Measurements from ENCODE around the gene VAMP1.

- TF ChIP-seq CTCF (IDR thresholded peaks at IDR 0.05; ENCODE audit: insufficient read depth, low read length): no peak
- TF ChIP-seq GABPA (IDR thresholded peaks at IDR 0.05; ENCODE audit: low read depth): no peak
- no peak for TF ChIP-seq POLR2AphosphoS5 (IDR thresholded peaks at IDR 0.05; ENCODE audit: low read depth)
- no peak for TF ChIP-seq REST (IDR thresholded peaks at IDR 0.05; ENCODE audit: insufficient replicate concordance, low read depth)
- no peak for TF ChIP-seq SPI1 (IDR thresholded peaks at IDR 0.05; ENCODE audit: borderline replicate concordance, low read depth)
Measured at GRCh38 chr12:6438345-6438744, 32.1 kb downstream of the VAMP1 start.

Measured in HL-60 (cell line).